ENCODE measurements around the gene PKN2.

The PKN2 gene

DNA sequence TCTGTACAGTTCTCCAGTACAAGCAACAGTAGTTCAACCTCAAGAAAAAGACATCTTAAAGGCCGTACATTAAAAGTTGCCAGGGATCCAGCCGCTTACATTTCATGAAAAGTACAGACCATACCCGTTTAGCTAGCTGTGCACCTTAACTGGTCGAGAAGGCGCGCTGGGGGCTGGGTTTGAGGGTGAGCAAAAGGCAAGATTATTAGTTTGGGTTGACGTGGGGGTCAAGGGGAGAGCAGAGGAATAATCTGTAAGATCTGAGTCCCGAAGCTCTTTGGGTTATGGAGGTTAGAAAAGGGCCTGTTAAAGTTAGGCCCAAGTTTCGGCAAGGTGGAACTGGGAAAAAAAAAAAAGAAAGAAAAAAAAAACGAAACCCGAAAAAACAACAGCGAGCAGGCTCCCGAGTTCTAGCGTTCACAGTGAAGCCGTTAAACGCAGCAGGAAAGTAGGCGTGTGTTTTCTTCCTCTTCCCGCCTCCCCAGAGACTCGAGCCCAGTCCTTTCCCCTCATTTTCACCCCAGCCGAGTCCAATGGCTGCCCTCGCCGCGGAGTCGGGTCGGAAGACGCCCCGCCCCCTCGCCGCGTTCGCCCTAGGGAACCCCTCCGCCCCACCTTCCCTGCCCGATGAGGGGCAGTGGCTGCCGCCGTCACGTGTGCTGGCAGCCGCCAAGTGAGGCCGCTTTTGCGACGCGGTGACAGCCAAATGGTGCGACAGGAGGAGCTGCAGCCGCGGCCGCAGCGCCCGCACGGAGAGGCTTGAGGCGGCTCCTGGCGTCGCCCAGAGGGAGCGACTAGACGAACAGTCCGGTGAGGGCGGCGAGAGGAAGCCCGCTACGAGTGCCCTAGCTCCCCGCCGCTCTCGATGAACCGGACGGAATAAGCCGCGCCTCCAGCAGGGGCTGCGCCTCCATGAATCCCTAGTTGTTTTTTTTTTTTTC, at the start of gene PKN2:
PKN2 (plus strand) TSS at position 733 of the 941 bp plus-strand sequence. CDS start 308 bp downstream, outside the sequence.
- ATAC-seq (ENCODE audit: insufficient read depth, low read depth) (peak; percentile 89), DNase-seq (peak; percentile 98)
- Histone ChIP-seq H3K27ac (ENCODE audit: low read length) (peak within 1 kb of the TSS; percentile 96), H3K36me3 (ENCODE audit: insufficient read depth, low read length) (peaks cover 10% of the 10 kb centered on the region), H3K4me1 (ENCODE audit: insufficient read depth, low read length) (peaks cover 31% of the 10 kb centered on the region), H3K27me3 (ENCODE audit: insufficient read depth, low read length, poor library complexity) (peaks cover 4% of the 10 kb centered on the region), H3K9me3 (ENCODE audit: insufficient read depth, low read length, severe bottlenecking) (no peaks in the 10 kb centered on the region), H3K79me2 (ENCODE audit: insufficient read depth, low read length) (peaks cover 57% of the 10 kb centered on the region), H3K4me3 (ENCODE audit: low read depth in 1 of 2, low read length in 2 of 2) (peak within 1 kb of the TSS; percentile 84 to 94), H3K4me2 (ENCODE audit: insufficient read depth, low read length) (peak within 1 kb of the TSS; percentile 78), H2AFZ (ENCODE audit: low read depth, low read length) (peak within 1 kb of the TSS; percentile 89), H3K9ac (ENCODE audit: low read depth, low read length) (peak within 1 kb of the TSS; percentile 80), H4K20me1 (ENCODE audit: insufficient read depth, low read length) (peaks cover 25% of the 10 kb centered on the region; the same call in 1 of the 2 replicates)
- TF ChIP-seq, protein P1, sequence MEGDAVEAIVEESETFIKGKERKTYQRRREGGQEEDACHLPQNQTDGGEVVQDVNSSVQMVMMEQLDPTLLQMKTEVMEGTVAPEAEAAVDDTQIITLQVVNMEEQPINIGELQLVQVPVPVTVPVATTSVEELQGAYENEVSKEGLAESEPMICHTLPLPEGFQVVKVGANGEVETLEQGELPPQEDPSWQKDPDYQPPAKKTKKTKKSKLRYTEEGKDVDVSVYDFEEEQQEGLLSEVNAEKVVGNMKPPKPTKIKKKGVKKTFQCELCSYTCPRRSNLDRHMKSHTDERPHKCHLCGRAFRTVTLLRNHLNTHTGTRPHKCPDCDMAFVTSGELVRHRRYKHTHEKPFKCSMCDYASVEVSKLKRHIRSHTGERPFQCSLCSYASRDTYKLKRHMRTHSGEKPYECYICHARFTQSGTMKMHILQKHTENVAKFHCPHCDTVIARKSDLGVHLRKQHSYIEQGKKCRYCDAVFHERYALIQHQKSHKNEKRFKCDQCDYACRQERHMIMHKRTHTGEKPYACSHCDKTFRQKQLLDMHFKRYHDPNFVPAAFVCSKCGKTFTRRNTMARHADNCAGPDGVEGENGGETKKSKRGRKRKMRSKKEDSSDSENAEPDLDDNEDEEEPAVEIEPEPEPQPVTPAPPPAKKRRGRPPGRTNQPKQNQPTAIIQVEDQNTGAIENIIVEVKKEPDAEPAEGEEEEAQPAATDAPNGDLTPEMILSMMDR (IDR thresholded peaks at IDR 0.05; ENCODE audit: borderline replicate concordance, extremely low read depth, low read length, poor library complexity, severe bottlenecking), result peak; percentile 22
- no peak for TF ChIP-seq EZH2 (IDR thresholded peaks at IDR 0.05; ENCODE audit: borderline replicate concordance, low read depth, low read length, severe bottlenecking)

DNA sequence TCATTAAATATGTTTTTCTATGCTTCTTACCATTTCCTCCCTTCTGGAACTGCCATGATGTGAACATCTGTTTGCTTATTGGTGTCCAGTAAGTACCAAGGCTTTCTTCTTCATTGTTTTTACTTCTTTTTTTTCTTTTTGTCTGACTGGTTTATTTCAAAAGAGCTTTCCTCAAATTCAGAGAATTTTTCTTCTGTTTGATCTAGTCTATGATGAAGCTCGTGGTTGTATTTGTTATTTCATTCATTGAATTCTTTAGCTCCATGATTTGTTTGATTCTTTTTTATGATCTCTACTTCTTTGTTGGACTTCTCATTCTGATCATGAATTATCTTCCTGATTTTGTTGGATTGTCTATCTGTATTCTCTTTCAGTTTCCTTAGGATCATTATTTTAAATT, 49.5 kb upstream of the PKN2 start:
- no peak overlapping the region for H3K27ac ChIP-seq (ENCODE audit: low read length)
- H3K79me2 ChIP-seq (ENCODE audit: insufficient read depth, low read length), result no peaks in the 10 kb centered on the region
- TF ChIP-seq, protein P1 (IDR thresholded peaks at IDR 0.05; ENCODE audit: borderline replicate concordance, extremely low read depth, low read length, poor library complexity, severe bottlenecking), result no peak
- TF ChIP-seq EZH2 (IDR thresholded peaks at IDR 0.05; ENCODE audit: borderline replicate concordance, low read depth, low read length, severe bottlenecking), result no peak
- DNase-seq (no peak), ATAC-seq (ENCODE audit: insufficient read depth, low read depth) (no peak)
- H2AFZ ChIP-seq (ENCODE audit: low read depth, low read length), result no peak overlapping the region
- H4K20me1 ChIP-seq (ENCODE audit: insufficient read depth, low read length), result no peaks in the 10 kb centered on the region
- H3K4me2 ChIP-seq (ENCODE audit: insufficient read depth, low read length), result no peak overlapping the region
- peaks cover 9% of the 10 kb centered on the region for H3K27me3 ChIP-seq (ENCODE audit: insufficient read depth, low read length, poor library complexity)
- no peaks in the 10 kb centered on the region for H3K4me1 ChIP-seq (ENCODE audit: insufficient read depth, low read length)
- no peak overlapping the region for H3K9ac ChIP-seq (ENCODE audit: low read depth, low read length)
- H3K36me3 ChIP-seq (ENCODE audit: insufficient read depth, low read length), result no peaks in the 10 kb centered on the region
- peaks cover 13% of the 10 kb centered on the region for H3K9me3 ChIP-seq (ENCODE audit: insufficient read depth, low read length, severe bottlenecking)
- no peak overlapping the region for H3K4me3 ChIP-seq (ENCODE audit: low read depth in 1 of 2, low read length in 2 of 2)

DNA sequence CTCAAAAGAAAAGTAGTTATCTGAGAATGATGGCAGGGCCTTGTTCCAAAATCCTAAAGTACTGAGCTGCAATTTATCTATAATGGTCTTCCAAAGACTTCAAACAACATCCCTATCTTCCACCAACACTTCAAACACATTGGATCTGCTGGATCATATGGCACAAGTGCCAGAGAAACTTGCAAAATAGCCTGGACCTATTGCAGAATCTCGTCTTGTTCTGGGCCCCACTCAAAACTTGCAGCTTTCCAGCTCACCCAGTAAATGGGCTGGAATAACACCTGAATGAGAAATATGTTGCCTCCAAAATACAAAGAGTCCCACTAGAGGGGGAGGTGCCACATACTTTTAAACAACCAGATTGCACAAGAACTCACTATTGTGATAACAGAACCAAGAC, 44.0 kb upstream of the PKN2 start:
- DNase-seq (no peak), ATAC-seq (ENCODE audit: insufficient read depth, low read depth) (no peak)
- Histone ChIP-seq H3K9ac (ENCODE audit: low read depth, low read length) (no peak overlapping the region), H2AFZ (ENCODE audit: low read depth, low read length) (no peak overlapping the region), H3K27me3 (ENCODE audit: insufficient read depth, low read length, poor library complexity) (no peaks in the 10 kb centered on the region), H4K20me1 (ENCODE audit: insufficient read depth, low read length) (no peaks in the 10 kb centered on the region), H3K27ac (ENCODE audit: low read length) (no peak overlapping the region), H3K9me3 (ENCODE audit: insufficient read depth, low read length, severe bottlenecking) (peaks cover 7% of the 10 kb centered on the region), H3K36me3 (ENCODE audit: insufficient read depth, low read length) (no peaks in the 10 kb centered on the region), H3K79me2 (ENCODE audit: insufficient read depth, low read length) (no peaks in the 10 kb centered on the region), H3K4me3 (ENCODE audit: low read depth in 1 of 2, low read length in 2 of 2) (no peak overlapping the region), H3K4me2 (ENCODE audit: insufficient read depth, low read length) (no peak overlapping the region), H3K4me1 (ENCODE audit: insufficient read depth, low read length) (no peaks in the 10 kb centered on the region)
- no peak for TF ChIP-seq EZH2 (IDR thresholded peaks at IDR 0.05; ENCODE audit: borderline replicate concordance, low read depth, low read length, severe bottlenecking)
- TF ChIP-seq, protein P1 (IDR thresholded peaks at IDR 0.05; ENCODE audit: borderline replicate concordance, extremely low read depth, low read length, poor library complexity, severe bottlenecking), result no peak

Data from DND-41 (cell line).